Measurements from ENCODE around the gene SHISAL1.

DNA sequence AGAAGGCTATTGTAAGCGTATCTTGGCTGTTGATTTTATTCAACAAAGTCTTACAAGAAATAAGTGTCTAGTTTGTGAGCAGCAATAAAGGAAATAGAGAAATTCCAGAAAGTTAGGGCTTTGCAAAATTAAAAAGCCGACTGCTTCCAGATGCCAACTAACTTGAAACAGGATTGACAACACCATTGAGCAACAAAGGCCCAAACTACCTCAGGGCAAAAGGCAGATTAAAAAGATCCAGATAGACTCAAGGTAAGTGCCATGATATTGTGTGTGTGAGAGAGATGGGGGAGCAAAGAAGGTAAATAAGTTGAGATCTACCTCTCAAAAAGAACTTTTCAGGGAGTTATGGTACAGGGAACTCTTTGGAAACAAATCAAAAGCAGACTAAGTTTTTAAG, 82.9 kb downstream of the SHISAL1 start:
- TF ChIP-seq, protein P1, sequence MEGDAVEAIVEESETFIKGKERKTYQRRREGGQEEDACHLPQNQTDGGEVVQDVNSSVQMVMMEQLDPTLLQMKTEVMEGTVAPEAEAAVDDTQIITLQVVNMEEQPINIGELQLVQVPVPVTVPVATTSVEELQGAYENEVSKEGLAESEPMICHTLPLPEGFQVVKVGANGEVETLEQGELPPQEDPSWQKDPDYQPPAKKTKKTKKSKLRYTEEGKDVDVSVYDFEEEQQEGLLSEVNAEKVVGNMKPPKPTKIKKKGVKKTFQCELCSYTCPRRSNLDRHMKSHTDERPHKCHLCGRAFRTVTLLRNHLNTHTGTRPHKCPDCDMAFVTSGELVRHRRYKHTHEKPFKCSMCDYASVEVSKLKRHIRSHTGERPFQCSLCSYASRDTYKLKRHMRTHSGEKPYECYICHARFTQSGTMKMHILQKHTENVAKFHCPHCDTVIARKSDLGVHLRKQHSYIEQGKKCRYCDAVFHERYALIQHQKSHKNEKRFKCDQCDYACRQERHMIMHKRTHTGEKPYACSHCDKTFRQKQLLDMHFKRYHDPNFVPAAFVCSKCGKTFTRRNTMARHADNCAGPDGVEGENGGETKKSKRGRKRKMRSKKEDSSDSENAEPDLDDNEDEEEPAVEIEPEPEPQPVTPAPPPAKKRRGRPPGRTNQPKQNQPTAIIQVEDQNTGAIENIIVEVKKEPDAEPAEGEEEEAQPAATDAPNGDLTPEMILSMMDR (IDR thresholded peaks at IDR 0.05) = no peak
- no peak for TF ChIP-seq POLR2A (IDR thresholded peaks at IDR 0.05)

Measured in ovary (tissue), 3 donors.